NCI-H2171 treated with DMSO at 0.1 percent for 48 hours (cell line): ENCODE measurements around the gene DROSHA.

ENCODE experiments used
- DNase-seq: peaks from one replicate; lab custom pipeline; 2025; lab: John Stamatoyannopoulos, UW

The DROSHA gene

GRCh38 chr5:31464081-31464480 is 67.8 kb downstream of the DROSHA start:
- DNase-seq, result no peak

- DNase-seq, result no peak
Observed at GRCh38 chr5:31463351-31463750, 68.5 kb downstream of the DROSHA start.

DNA sequence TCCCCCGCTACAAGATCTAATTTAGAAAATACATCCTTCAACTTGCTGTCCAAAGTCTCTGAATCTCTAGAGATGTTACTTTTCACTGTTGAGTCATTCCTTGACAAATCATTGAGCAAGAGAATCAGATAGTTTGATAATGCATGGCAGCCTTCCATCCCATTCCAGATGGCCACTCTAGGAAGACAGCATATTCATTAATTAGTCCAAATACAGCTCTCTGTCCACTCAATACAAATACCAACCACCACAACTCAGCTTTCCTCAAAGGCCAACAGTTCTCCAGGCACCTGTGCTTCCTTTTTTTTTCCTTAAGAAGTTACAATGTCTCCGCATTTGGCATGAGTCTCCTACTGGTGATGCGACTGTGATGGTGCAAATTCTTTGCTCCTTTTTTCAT is 72.3 kb downstream of the DROSHA start:
- DNase-seq, result no peak

- DNase-seq, result no peak
Observed at GRCh38 chr5:31455172-31455571, 76.7 kb downstream of the DROSHA start.

DNA sequence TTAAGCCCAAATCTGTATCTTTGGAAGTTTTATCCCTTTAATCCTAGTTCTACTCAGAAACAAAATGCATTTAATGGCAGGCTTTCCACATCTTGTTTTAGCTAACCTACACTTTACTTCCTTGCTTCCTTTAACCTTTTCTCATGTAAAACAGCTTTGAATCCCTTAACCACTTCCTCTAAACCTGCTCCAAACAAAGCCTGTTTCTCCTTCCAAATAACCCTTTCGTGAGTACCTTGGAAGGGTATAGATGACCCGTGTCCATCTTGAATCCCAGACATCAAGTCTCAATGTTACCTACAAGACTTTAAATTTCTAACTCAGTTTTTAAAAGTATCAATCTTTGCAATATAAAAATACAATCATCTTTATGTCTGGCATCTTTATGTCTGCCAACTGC is 78.4 kb downstream of the DROSHA start:
- DNase-seq, result no peak

DNA sequence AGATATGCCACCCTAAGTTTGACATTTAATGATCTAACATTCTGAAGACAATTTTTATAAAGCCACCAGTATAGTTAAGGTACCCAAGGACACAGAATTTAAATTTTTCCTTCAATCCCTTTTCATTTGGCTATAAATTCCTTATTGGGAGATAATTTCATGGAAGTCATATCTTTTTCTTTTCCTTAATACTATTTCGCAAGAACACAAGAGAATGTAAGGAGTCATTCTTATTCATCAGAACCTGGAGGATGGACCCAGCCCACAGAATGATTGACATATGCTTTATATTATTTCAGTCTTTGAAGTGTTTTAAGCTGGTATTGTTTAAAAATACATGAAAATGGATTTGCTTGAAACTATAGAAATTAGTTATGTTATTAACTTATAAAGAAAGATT is 79.6 kb downstream of the DROSHA start:
- no peak for DNase-seq

GRCh38 chr5:31449962-31450361 is 81.9 kb downstream of the DROSHA start:
- DNase-seq, result no peak

GRCh38 chr5:31449174-31449573 is 82.7 kb downstream of the DROSHA start:
- no peak for DNase-seq

DNA sequence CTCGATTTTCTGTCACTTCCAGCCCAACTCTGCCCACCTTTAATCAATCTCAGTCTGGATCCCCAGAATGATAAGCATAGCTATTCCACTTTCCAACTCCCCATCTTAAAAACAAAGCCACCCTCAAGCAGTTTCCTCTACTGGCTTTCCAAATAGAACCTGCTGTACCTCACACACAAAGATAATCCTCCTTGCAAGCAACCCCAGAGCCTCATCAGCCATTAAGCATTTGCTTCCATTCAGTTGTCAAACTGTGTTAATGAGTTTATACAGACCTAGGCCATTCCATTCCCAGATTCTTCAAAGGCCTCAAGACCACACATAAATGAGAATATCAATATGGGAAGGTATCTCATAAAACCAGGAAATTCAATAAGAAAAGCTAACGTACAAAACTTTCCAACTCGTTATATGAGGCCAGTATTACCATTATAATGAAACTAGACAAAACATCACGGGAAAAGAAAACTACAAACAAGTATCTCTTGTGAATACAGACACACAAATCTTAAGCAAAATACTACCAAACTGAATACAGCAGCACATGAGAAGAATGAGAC is 86.8 kb downstream of the DROSHA start:
- DNase-seq, result no peak

DNA sequence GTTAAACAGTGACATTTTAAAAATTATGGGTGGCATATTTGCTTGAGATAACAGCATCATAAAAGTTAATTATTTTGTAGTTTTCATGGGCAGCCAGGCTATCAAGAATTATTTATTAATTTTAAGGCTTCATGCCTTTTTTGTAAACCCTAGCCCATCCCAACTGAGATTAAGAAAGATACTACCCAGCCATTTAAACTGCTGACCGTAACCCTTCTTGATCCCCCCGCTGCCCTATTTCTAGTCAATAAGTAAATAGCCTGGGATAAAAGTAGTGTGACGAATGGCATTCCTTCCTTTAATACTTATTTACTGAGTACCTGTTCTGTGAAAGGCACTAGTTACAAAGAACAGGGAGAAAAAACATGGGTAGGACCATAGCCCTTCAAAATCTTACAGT is 88.3 kb downstream of the DROSHA start:
- no peak for DNase-seq

GRCh38 chr5:31442058-31442745 is 89.7 kb downstream of the DROSHA start:
- DNase-seq, result no peak

DNA sequence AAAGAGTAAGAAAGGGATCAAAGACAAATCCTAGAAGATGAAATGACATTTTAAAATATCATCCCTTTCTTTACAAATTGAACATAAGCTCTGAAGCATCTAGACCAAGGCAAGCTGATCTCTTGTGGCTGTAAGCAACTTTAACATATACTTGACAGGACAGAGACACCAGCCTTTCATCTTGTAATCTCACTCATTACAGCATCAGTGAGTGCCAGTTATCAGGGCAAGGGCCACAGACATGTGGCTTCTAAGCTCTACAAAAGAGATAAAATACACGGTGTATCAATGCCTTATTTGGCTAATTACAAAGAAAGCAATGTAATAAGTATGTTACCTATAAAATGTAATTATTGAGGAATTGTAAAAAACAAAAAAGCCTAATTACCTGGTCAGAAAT is 95.0 kb downstream of the DROSHA start:
- DNase-seq, result no peak

DNA sequence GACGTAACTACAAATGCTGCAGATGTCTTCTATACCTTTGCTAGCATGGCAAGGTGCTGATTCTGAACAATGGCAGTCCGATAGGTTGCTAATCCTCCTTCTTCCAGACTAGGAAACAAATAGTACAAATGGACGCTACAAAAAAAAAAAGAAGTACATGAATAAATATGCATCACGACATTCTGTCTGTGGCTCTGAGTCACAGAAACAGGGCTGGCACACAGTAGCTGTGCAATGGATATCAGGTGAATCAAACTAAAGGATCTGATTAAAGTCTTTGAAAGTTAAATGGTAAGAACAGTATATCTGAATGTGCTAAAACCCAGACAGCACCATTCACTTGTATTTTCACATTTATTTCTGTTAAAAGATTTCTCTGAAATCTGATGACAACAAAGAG is 96.2 kb downstream of the DROSHA start:
- peak; percentile 65 for DNase-seq

- peak; percentile 34 for DNase-seq
Observed at GRCh38 chr5:31434898-31435297, 97.0 kb downstream of the DROSHA start.

DNA sequence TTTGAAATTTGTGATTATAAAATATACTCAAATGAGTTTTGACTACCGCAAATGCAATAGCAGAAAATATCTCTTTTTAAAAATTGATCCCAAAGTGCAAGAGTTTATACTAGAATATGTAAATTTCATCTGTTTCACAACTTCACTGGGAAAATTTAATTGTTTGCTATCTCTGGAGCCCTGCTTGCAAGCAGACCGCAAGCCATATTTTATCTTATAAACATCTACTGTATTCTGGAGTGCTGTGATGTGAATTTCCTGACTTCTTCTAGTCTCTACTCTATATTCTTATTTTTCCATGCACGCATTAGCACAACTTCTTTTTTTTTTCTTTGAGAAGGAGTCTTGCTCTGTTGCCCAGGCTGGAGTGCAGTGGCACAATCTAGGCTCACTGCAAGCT is 98.7 kb downstream of the DROSHA start:
- DNase-seq, result no peak

GRCh38 chr5:31427724-31428309 is 104.1 kb downstream of the DROSHA start:
- DNase-seq, result no peak

GRCh38 chr5:31427013-31427723 is 104.7 kb downstream of the DROSHA start:
- DNase-seq, result no peak

- DNase-seq, result no peak
Observed at GRCh38 chr5:31421806-31422586, 109.9 kb downstream of the DROSHA start.

- no peak for DNase-seq
Observed at GRCh38 chr5:31417512-31417911, 114.4 kb downstream of the DROSHA start.

GRCh38 chr5:31416547-31416946 is 115.3 kb downstream of the DROSHA start:
- DNase-seq, result no peak

DNA sequence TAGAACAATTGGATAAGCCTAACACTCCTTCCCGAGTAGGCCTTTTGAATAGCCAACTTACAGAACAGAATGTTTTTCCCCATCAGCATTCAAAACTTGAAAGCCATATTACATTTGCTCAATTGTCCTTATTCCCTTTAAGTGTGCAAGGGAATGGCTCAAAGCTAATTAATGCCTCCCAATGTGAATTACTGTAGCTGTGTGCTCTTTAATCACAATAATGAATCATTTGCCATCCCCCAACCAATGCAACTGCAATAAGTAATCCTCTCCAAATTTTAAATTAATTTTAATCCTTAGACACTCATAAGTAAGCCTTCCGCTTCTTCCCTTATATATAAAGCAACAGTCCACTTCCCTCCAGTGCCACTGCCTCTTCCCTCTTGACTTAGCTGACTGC is 115.9 kb downstream of the DROSHA start:
- DNase-seq, result no peak
